ENCODE data around the gene ADGRF1. TPM values are rescaled to one million over a fixed set of nuclear protein-coding genes. Genes with fewer than 3 reads are reported as not detected.

Gene ADGRF1
- total RNA-seq, 4 donors from 2014 or later = 0.13 to 1.0 (median 0.17) TPM; not detected in 1

- WGBS, 2 donors = 41 to 48% methylated on average over 4 of the region's 4 CpGs
- no peak for DNase-seq (ENCODE audit: low spot score in 2 of 2)
- intact Hi-C loops (cut with DNase I; ENCODE audit: low total_unique reads) = no loop called here
- no peak overlapping the region for H3K4me3 ChIP-seq (ENCODE audit: low read depth, poor library complexity, severe bottlenecking)
- TF ChIP-seq POLR2A (IDR thresholded peaks at IDR 0.05) = no peak
Observed at GRCh38 chr6:47075168-47075567, 33.0 kb upstream of the ADGRF1 start.

- WGBS, 2 donors = 76 to 87% methylated on average over 5 of the region's 5 CpGs
- DNase-seq (ENCODE audit: low spot score in 2 of 2) = no peak
- no peak overlapping the region for H3K4me3 ChIP-seq (ENCODE audit: low read depth, poor library complexity, severe bottlenecking)
- TF ChIP-seq POLR2A (IDR thresholded peaks at IDR 0.05) = no peak
- TF ChIP-seq, protein P1, sequence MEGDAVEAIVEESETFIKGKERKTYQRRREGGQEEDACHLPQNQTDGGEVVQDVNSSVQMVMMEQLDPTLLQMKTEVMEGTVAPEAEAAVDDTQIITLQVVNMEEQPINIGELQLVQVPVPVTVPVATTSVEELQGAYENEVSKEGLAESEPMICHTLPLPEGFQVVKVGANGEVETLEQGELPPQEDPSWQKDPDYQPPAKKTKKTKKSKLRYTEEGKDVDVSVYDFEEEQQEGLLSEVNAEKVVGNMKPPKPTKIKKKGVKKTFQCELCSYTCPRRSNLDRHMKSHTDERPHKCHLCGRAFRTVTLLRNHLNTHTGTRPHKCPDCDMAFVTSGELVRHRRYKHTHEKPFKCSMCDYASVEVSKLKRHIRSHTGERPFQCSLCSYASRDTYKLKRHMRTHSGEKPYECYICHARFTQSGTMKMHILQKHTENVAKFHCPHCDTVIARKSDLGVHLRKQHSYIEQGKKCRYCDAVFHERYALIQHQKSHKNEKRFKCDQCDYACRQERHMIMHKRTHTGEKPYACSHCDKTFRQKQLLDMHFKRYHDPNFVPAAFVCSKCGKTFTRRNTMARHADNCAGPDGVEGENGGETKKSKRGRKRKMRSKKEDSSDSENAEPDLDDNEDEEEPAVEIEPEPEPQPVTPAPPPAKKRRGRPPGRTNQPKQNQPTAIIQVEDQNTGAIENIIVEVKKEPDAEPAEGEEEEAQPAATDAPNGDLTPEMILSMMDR (IDR thresholded peaks at IDR 0.05) = peak in 1 of 3 donors; percentile 27
- intact Hi-C loops (cut with DNase I; ENCODE audit: low total_unique reads) = no loop called here
Observed at GRCh38 chr6:47073125-47074110, 31.3 kb upstream of the ADGRF1 start.

- intact Hi-C loops (cut with DNase I; ENCODE audit: low total_unique reads) = no loop called here
- no peak for DNase-seq (ENCODE audit: low spot score in 2 of 2)
- WGBS, 2 donors = 0 to 7% methylated on average over 1 of the region's 1 CpG
- H3K4me3 ChIP-seq (ENCODE audit: low read depth, poor library complexity, severe bottlenecking) = no peak overlapping the region
- TF ChIP-seq, protein P1 (IDR thresholded peaks at IDR 0.05) = no peak
- TF ChIP-seq POLR2A (IDR thresholded peaks at IDR 0.05) = no peak
Observed at GRCh38 chr6:47072667-47073066, 30.5 kb upstream of the ADGRF1 start.

DNA sequence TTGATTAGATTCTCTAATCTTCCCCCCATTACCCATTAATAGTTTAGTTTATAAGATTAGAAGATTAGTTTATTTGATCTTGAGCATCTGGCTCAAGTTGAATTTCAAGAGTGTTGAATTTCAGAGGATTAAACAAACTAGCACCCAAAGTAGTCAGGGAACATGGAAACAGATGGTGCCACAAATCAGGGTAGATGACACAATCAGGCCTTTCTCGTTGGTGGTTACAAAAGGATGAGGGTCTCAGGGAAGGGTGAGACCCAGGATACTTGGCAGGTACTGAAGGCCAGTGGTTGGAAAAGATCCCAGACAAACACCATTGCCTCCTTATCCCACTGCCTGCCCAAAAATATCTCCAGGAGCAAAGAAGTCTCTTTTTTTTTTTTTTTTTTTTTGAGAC is 29.5 kb upstream of the ADGRF1 start:
- intact Hi-C loops (cut with DNase I; ENCODE audit: low total_unique reads) = no loop called here
- TF ChIP-seq POLR2A (IDR thresholded peaks at IDR 0.05) = no peak
- TF ChIP-seq, protein P1 (IDR thresholded peaks at IDR 0.05) = no peak
- H3K4me3 ChIP-seq (ENCODE audit: low read depth, poor library complexity, severe bottlenecking) = no peak overlapping the region
- DNase-seq (ENCODE audit: low spot score in 2 of 2) = no peak
- WGBS, 2 donors = 36 to 49% methylated on average over 1 of the region's 1 CpG

DNA sequence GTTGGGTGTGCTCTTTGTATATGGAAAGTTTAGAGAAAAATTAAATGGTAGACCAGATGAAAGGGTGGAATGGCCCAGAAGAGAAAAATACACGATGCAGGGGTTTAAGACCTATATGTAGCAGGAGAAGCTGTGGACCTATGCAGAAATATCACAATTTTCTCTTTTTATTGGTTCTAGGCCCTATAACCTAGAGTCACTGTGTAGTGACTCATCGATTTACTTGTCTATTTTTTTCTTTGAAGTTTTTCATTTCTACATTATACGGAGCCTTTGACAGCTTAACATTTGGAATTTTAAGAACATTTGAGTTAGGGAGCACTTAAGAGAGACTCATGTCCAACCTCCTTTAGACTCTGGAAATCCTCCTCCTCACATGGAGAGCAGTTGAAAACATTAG is 28.3 kb upstream of the ADGRF1 start:
- 93 to 98% methylated on average over 3 of the region's 3 CpGs for WGBS, 2 donors
- DNase-seq (ENCODE audit: low spot score in 2 of 2) = no peak
- no peak overlapping the region for H3K4me3 ChIP-seq (ENCODE audit: low read depth, poor library complexity, severe bottlenecking)
- intact Hi-C loops (cut with DNase I; ENCODE audit: low total_unique reads) = no loop called here
- TF ChIP-seq, protein P1 (IDR thresholded peaks at IDR 0.05) = no peak
- no peak for TF ChIP-seq POLR2A (IDR thresholded peaks at IDR 0.05)

- 88 to 92% methylated on average over 2 of the region's 2 CpGs for WGBS, 2 donors
- DNase-seq (ENCODE audit: low spot score in 2 of 2) = no peak
- intact Hi-C loops (cut with DNase I; ENCODE audit: low total_unique reads) = no loop called here
- no peak for TF ChIP-seq POLR2A (IDR thresholded peaks at IDR 0.05)
- TF ChIP-seq, protein P1 (IDR thresholded peaks at IDR 0.05) = no peak
- H3K4me3 ChIP-seq (ENCODE audit: low read depth, poor library complexity, severe bottlenecking) = no peak overlapping the region
Observed at GRCh38 chr6:47069156-47069555, 27.0 kb upstream of the ADGRF1 start.

Measured in lower leg skin (tissue), 4 donors.